Fibroblast of peridontal ligament (primary cell): ENCODE results near the gene NHERF2.
A peak's percentile ranks its signal among the peaks of the same experiment; 100 is the strongest.
"Not testable (repeated sequence)": the region's sequence is repeated elsewhere in the genome, so short reads cannot be mapped to it uniquely, and the experiment has no call there.

Source experiments
- DNase-seq: peaks from one replicate; pipeline ENCODE4 v3.0.0-alpha.2; 2010; ENCODE audit errors: extremely low read depth

Gene NHERF2

GRCh38 chr16:2028146-2028545 is 1.4 kb downstream of the NHERF2 start:
- DNase-seq, result no peak

DNA sequence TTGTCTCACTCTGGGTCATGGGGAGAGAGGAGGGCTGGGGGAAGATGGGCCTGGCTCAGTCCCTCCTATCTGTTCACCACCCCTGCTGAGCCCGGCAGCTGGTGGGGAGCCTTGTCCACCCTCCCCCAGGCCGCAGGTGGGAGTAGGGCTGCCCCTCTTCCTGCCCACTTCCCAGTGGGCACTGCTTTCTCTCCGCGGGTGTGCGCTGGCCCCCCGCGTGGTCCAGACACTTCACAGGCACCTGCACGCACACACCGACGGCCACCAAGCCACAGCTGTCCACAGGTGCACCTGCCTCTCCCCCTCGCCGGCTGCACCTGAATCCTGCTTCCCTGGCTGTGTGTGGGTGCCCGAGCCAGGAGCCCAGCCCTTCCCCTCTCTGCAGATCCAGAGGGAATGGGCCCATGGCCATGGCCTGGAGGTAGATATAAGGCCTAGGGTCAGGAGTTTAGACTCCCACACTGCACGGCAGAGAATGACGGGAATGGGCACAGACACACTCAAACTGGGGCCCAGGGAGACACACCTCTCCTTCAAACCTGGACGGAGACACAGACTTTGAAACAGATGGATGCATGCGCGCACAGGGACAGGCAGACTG is 2.0 kb downstream of the NHERF2 start:
- no peak for DNase-seq

- DNase-seq, result no peak
Observed at GRCh38 chr16:2029350-2029749, 2.6 kb downstream of the NHERF2 start.

DNA sequence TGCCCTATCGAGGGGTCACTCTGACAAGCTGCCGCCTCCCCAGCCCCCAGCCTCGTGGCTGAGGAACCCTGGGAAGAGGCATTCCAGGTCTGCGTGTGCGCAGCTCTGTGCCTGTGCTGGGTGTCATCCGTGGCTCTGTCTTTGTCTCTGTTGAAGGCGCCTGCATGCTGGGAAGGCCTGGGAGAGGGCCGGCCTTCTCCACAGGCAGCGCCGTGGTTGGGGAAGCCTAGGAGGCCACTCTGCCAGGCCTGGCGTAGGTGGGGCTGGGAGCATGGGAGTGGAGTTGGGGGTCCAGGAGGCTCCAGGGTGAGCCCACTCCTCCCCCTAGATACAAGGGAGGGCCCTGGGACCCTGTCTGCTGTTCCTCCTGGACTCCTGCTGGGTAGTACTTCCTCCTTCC is 3.3 kb downstream of the NHERF2 start:
- DNase-seq, result no peak

DNA sequence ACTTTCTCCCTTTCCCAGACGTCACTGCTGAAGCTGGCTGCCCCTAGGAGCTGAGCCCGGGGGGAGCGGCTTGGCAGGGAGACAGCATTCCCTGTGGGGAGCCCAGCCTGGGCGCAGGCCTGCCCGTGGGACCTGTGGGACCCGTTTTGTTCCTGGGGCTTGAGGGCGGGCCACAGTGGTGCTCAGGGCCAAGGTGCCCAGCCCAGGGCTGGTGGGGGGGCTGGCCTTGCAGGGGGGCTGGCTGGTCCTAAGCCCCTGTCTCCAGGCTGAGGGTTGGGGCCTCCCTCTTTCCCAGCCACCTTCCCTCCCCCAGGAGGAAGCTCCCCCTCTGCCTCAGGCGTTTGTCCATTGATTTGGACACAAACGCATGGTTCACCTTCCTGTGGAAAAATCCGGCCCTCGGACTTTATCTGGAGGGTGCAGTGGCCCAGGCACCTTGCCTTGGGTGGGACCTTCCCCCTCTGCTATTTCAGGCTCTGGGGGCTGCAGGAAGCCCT is 4.4 kb downstream of the NHERF2 start:
- DNase-seq, result no peak

DNA sequence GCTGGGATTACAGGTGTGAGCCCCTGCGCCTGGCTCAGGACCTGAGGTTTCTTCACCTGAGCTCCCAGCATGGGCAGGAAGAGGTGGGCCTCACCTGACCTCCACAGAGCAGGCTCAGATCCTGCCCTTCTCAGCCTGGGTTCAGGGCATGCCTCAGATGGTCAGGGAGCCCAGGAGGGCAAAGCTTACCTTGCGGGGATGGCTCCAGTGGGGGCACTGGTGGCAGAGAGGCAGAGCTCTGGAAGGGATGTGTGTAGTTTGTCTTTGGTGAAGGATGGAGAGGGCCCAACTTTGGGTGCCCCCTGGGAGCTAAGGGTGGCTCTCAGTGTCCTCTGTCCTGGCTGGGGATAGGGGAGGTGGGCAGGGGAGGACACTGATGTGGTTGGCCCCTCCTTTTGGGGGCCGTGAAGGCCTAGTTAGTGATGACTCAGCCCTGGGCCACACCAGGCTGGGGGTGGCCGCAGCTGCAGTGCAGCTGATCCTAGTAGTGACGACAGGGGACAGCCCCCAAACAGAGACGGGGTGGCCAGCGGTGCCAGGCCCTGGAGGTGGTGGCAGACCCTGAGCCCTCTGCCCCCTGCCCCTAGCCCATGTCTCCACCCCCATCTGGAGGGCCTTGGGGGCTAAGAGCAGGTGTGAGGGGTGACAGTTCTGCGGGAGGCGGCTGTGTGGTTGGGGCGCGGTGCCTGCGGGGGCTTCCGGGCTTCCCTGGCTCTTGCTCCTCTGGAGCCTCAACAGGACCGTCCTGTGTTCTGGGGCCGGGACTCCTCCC is 5.8 kb downstream of the NHERF2 start:
- no peak for DNase-seq

GRCh38 chr16:2033057-2033908 is 6.6 kb downstream of the NHERF2 start:
- DNase-seq, result peak; percentile 56

DNA sequence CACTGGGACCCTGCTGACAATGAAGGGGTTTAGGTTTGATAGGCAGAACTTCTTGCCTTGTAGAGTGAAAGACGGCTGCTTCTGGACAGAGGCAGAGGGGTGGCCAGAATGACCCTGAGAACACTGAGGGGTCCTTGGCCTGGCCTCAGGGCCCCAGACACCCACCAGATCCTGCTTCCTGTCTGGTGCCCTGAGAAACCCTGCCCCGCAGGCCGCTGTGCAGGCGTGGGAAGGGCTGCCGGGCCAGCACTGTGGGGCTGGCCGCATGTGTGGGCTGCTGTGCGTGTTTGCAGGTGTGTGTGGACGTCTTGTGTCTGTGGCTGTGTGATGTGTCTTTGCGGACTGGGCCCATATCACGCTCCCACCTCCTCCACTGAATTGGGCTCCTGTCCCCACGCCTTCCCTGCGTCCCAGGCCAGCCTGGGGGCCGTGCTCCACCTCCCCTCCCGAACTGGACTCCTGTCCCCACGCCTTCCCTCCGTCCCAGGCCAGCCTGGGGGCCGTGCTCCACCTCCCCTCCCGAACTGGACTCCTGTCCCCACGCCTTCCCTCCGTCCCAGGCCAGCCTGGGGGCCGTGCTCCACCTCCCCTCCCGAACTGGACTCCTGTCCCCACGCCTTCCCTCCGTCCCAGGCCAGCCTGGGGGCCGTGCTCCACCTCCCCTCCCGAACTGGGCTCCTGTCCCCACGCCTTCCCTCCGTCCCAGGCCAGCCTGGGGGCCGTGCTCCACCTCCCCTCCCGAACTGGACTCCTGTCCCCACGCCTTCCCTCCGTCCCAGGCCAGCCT is 7.4 kb downstream of the NHERF2 start:
- DNase-seq, result not testable (repeated sequence)

GRCh38 chr16:2034696-2035430 is 8.2 kb downstream of the NHERF2 start:
- DNase-seq, result no peak

DNA sequence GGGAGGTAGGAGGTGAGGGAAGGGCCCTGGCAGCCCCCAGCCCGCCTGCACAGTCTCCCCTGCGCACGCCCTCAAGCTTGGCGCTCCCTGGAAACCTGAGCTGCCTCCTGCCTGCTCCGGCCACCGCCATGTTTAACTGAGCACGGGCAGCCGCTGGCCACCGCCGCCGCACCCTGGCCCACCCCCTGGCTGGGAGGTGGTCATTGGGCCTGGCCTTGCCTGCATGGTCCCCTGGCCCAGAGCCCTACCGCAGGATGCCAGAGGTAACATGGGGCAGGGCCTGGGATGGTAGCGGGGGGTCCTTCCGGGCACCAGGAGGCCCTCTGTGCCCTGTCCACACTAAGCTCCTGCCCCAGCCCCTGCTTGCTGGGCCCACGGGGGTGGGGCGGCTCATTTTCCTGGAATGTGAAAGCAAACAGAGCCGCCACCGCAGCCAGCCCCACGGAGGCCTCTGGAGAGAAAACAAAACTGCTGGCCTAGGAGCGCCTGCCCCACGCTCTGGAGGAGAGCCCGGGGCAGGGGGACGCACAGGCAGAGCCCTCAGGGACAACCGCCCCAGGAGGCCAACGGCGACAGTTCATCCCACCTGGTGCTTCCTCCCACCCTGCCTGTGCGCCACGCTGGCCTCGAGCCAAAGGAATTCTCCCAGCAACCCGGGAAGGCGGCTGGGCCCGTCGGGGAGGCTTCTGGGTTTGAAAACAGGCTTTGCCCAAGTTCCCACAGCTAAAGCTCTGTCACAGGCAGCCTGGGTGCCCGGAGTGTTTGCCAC is 8.9 kb downstream of the NHERF2 start:
- peak; percentile 82 for DNase-seq

- no peak for DNase-seq
Observed at GRCh38 chr16:2036200-2036966, 9.7 kb downstream of the NHERF2 start.

DNA sequence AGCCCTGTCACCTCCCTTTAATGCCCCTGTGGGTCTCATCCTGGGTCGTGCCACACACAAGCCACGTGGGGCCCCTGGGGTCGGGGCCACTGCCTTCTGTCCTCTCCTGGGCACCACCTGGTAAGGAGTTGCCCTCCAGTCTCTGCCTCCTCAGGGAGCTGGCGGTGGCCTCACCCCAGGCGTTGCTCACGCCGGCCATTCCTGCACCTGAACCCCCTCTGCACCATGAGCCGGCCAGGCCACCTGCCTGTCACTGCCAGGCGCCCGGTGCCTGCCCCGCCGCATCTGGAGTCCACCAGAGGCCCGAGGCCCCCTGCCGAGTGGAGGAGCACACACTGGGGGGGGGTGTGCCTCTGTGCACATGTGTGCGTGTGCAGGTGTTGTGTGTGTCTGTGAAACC is 10.4 kb downstream of the NHERF2 start:
- no peak for DNase-seq

DNA sequence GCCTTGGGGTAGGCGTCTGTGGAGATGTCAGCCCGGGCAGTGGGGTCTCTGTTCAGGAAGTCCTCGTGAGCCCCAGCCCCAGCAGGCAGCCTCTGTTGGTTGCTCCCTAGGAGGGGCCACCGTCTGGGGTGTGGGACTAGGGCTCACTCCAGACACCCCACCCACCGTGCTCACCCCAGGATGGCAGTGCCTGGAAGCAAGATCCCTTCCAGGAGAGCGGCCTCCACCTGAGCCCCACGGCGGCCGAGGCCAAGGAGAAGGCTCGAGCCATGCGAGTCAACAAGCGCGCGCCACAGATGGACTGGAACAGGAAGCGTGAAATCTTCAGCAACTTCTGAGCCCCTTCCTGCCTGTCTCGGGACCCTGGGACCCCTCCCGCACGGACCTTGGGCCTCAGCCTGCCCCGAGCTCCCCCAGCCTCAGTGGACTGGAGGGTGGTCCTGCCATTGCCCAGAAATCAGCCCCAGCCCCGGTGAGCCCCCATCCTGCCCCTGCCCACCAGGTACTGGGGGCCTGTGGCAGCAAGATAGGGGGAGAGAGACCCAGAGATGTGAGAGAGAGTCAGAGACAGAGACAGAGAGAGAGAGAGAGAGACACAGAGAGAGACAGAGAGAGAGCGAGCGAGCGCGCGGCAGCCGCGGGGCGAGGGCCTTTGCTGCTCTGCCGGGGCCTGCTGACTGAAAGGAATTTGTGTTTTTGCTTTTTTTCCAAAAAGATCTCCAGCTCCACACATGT is 11.1 kb downstream of the NHERF2 start:
- DNase-seq, result no peak

DNA sequence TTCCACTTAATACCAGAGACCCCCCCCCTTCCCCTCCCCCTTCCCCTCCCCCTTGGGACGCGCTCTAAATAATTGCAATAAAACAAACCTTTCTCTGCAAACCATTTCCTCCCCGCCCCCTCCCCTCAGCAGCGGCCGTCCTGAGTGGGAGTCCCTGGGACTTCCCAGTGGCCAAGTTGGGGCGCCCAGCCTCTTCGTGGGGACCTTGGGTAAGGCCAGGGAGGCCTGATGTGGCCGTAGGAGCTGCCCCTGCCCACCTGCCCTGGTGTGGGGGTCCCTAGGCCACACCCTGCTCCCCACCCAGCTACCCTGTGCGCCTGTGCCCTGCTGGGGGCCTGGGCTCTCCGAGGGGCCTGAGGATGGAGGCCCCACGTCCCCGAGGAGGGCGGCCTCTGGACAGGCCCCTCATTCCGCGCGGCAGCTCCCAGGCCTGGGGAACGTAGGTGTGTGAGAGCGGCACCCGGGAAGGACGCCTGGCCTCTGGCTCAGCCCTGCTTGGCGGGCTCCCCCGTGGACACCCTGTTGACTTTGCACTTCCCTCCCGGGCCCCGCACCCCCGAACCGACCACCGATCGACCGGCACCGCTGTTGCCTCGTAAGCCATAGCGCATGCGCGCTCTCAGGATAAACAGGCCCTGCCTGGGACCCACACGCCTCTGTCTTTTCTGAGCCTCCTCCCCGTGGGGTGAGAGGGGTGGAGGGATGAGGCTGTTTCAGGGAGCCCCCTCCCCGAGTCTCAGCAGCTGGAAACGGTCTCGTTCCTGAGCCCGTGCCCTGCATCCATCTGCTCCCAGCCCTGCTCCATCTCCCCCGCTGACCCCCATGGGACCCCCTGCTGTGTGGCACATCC is 11.9 kb downstream of the NHERF2 start:
- DNase-seq, result no peak

GRCh38 chr16:2039274-2040031 is 12.8 kb downstream of the NHERF2 start:
- DNase-seq, result peak; percentile 73

DNA sequence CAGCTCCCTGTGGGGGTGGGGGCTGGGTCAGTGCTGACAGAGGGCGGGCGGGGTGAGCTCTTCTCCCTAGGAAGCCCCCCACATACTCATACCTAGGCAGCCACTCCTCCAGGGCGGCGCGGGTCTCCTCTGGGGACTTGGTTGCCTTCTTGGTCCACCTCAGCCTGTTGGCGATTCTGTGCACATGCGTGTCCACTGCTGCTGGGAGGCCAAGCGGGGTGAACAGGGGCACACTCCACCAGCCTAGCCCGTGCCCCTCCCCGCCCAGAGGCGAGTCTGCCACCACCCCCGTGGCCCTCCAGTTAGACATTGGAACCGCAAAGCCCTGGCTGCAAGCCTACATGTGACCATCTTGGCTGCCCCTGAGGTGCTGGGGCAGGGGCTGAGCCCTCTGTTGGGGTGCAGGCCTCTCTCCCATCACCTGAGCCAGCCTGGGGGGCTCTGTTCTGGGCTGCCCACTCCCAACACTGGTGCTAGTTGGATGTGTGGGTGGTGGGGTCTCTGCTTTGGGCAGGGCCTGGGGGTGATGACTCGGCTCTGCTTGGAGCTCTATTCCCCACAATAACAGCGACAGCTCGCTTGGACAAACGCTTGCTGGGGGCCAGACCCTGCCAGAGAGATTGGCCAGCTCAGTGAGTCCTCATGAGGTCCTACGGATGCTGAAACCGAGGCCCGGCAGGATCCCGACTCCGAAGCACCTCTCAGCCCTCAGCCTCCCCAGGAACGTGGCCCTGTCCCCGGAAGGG is 13.5 kb downstream of the NHERF2 start:
- no peak for DNase-seq
